ENCODE data around the gene TK1.

The TK1 gene

GRCh38 chr17:78130090-78130436 is 56.8 kb downstream of the TK1 start:
- Histone ChIP-seq H3K4me3 (ENCODE audit: extremely low read depth, insufficient read depth, low read length, poor library complexity, severe bottlenecking) (no peak overlapping the region), H3K4me1 (ENCODE audit: control insufficient read depth, insufficient read depth, low read length, poor library complexity, severe bottlenecking) (peaks cover 42% of the 10 kb centered on the region), H3K36me3 (ENCODE audit: control insufficient read depth, insufficient read depth, low read length) (peaks cover 19% of the 10 kb centered on the region), H3K27ac (ENCODE audit: low read depth, low read length, severe bottlenecking) (peak overlapping the region; percentile 36), H3K9me3 (ENCODE audit: control insufficient read depth, low read length) (no peaks in the 10 kb centered on the region)
- WGBS, 2 experiments (ENCODE audit: insufficient coverage in 2 of 2), result 73 to 74% methylated on average over 3 to 5 of the region's 5 CpGs

- Histone ChIP-seq H3K9me3 (ENCODE audit: control insufficient read depth, low read length) (no peaks in the 10 kb centered on the region), H3K36me3 (ENCODE audit: control insufficient read depth, insufficient read depth, low read length) (peaks cover 24% of the 10 kb centered on the region), H3K4me3 (ENCODE audit: extremely low read depth, insufficient read depth, low read length, poor library complexity, severe bottlenecking) (peak overlapping the region; percentile 91), H3K4me1 (ENCODE audit: control insufficient read depth, insufficient read depth, low read length, poor library complexity, severe bottlenecking) (peaks cover 46% of the 10 kb centered on the region), H3K27ac (ENCODE audit: low read depth, low read length, severe bottlenecking) (peak overlapping the region; percentile 29)
- 93% methylated on average over 3 of the region's 4 CpGs for WGBS, 2 experiments (ENCODE audit: insufficient coverage in 2 of 2)
Observed at GRCh38 chr17:78129351-78130089, 57.3 kb downstream of the TK1 start.

GRCh38 chr17:78128551-78129350 is 58.1 kb downstream of the TK1 start, which contains the start of gene TMC6:
Gene TMC6, minus strand, starts transcription at chr17:78128755. Its CDS starts 1,923 bp downstream, at chr17:78126832.
- Histone ChIP-seq H3K4me1 (ENCODE audit: control insufficient read depth, insufficient read depth, low read length, poor library complexity, severe bottlenecking) (peaks cover 46% of the 10 kb centered on the region), H3K4me3 (ENCODE audit: extremely low read depth, insufficient read depth, low read length, poor library complexity, severe bottlenecking) (peak within 1 kb of the TSS; percentile 91), H3K9me3 (ENCODE audit: control insufficient read depth, low read length) (no peaks in the 10 kb centered on the region), H3K27ac (ENCODE audit: low read depth, low read length, severe bottlenecking) (peak within 1 kb of the TSS; percentile 97), H3K36me3 (ENCODE audit: control insufficient read depth, insufficient read depth, low read length) (peaks cover 31% of the 10 kb centered on the region)
- WGBS, 2 experiments (ENCODE audit: insufficient coverage in 2 of 2), result 4 to 8% methylated on average over 21 to 42 of the region's 54 CpGs

- Histone ChIP-seq H3K27ac (ENCODE audit: low read depth, low read length, severe bottlenecking) (peak overlapping the region; percentile 97), H3K4me3 (ENCODE audit: extremely low read depth, insufficient read depth, low read length, poor library complexity, severe bottlenecking) (peak overlapping the region; percentile 91), H3K36me3 (ENCODE audit: control insufficient read depth, insufficient read depth, low read length) (peaks cover 38% of the 10 kb centered on the region), H3K9me3 (ENCODE audit: control insufficient read depth, low read length) (no peaks in the 10 kb centered on the region), H3K4me1 (ENCODE audit: control insufficient read depth, insufficient read depth, low read length, poor library complexity, severe bottlenecking) (peaks cover 46% of the 10 kb centered on the region)
- 0 to 3% methylated on average over 19 to 26 of the region's 39 CpGs for WGBS, 2 experiments (ENCODE audit: insufficient coverage in 2 of 2)
Observed at GRCh38 chr17:78127888-78128550, 58.8 kb downstream of the TK1 start.

GRCh38 chr17:78127239-78127887 is 59.5 kb downstream of the TK1 start:
- Histone ChIP-seq H3K36me3 (ENCODE audit: control insufficient read depth, insufficient read depth, low read length) (peaks cover 43% of the 10 kb centered on the region), H3K27ac (ENCODE audit: low read depth, low read length, severe bottlenecking) (peak overlapping the region; percentile 97), H3K4me3 (ENCODE audit: extremely low read depth, insufficient read depth, low read length, poor library complexity, severe bottlenecking) (peak overlapping the region; percentile 91), H3K4me1 (ENCODE audit: control insufficient read depth, insufficient read depth, low read length, poor library complexity, severe bottlenecking) (peaks cover 46% of the 10 kb centered on the region), H3K9me3 (ENCODE audit: control insufficient read depth, low read length) (no peaks in the 10 kb centered on the region)
- 1 to 4% methylated on average over 15 to 25 of the region's 25 CpGs for WGBS, 2 experiments (ENCODE audit: insufficient coverage in 2 of 2)

GRCh38 chr17:78126895-78127238 is 60.0 kb downstream of the TK1 start:
- no peaks in the 10 kb centered on the region for H3K9me3 ChIP-seq (ENCODE audit: control insufficient read depth, low read length)
- 69 to 74% methylated on average over 4 to 5 of the region's 6 CpGs for WGBS, 2 experiments (ENCODE audit: insufficient coverage in 2 of 2)
- H3K4me3 ChIP-seq (ENCODE audit: extremely low read depth, insufficient read depth, low read length, poor library complexity, severe bottlenecking), result peak overlapping the region; percentile 91
- H3K4me1 ChIP-seq (ENCODE audit: control insufficient read depth, insufficient read depth, low read length, poor library complexity, severe bottlenecking), result peaks cover 46% of the 10 kb centered on the region
- H3K36me3 ChIP-seq (ENCODE audit: control insufficient read depth, insufficient read depth, low read length), result peaks cover 45% of the 10 kb centered on the region
- H3K27ac ChIP-seq (ENCODE audit: low read depth, low read length, severe bottlenecking), result peak overlapping the region; percentile 97

GRCh38 chr17:78125976-78126894 is 60.6 kb downstream of the TK1 start:
- WGBS, 2 experiments (ENCODE audit: insufficient coverage in 2 of 2), result 91 to 95% methylated on average over 19 to 22 of the region's 25 CpGs
- Histone ChIP-seq H3K36me3 (ENCODE audit: control insufficient read depth, insufficient read depth, low read length) (peaks cover 50% of the 10 kb centered on the region), H3K4me3 (ENCODE audit: extremely low read depth, insufficient read depth, low read length, poor library complexity, severe bottlenecking) (peak overlapping the region; percentile 91), H3K9me3 (ENCODE audit: control insufficient read depth, low read length) (no peaks in the 10 kb centered on the region), H3K4me1 (ENCODE audit: control insufficient read depth, insufficient read depth, low read length, poor library complexity, severe bottlenecking) (peaks cover 41% of the 10 kb centered on the region), H3K27ac (ENCODE audit: low read depth, low read length, severe bottlenecking) (peak overlapping the region; percentile 97)

GRCh38 chr17:78125138-78125913 is 61.5 kb downstream of the TK1 start:
- no peak overlapping the region for H3K4me3 ChIP-seq (ENCODE audit: extremely low read depth, insufficient read depth, low read length, poor library complexity, severe bottlenecking)
- H3K27ac ChIP-seq (ENCODE audit: low read depth, low read length, severe bottlenecking), result no peak overlapping the region
- no peaks in the 10 kb centered on the region for H3K9me3 ChIP-seq (ENCODE audit: control insufficient read depth, low read length)
- H3K36me3 ChIP-seq (ENCODE audit: control insufficient read depth, insufficient read depth, low read length), result peaks cover 58% of the 10 kb centered on the region
- WGBS, 2 experiments (ENCODE audit: insufficient coverage in 2 of 2), result 95 to 98% methylated on average over 32 to 36 of the region's 39 CpGs
- peaks cover 34% of the 10 kb centered on the region for H3K4me1 ChIP-seq (ENCODE audit: control insufficient read depth, insufficient read depth, low read length, poor library complexity, severe bottlenecking)

- H3K4me3 ChIP-seq (ENCODE audit: extremely low read depth, insufficient read depth, low read length, poor library complexity, severe bottlenecking), result no peak overlapping the region
- WGBS, 2 experiments (ENCODE audit: insufficient coverage in 2 of 2), result 89 to 96% methylated on average over 8 to 11 of the region's 12 CpGs
- H3K9me3 ChIP-seq (ENCODE audit: control insufficient read depth, low read length), result no peaks in the 10 kb centered on the region
- H3K4me1 ChIP-seq (ENCODE audit: control insufficient read depth, insufficient read depth, low read length, poor library complexity, severe bottlenecking), result peaks cover 29% of the 10 kb centered on the region
- peaks cover 63% of the 10 kb centered on the region for H3K36me3 ChIP-seq (ENCODE audit: control insufficient read depth, insufficient read depth, low read length)
- H3K27ac ChIP-seq (ENCODE audit: low read depth, low read length, severe bottlenecking), result no peak overlapping the region
Observed at GRCh38 chr17:78124836-78125137, 62.1 kb downstream of the TK1 start.
